ENCODE data around the gene UTP11. TPM values are rescaled to one million over a fixed set of nuclear protein-coding genes. Genes with fewer than 3 reads are reported as not detected.

Gene UTP11
- total RNA-seq, 6 experiments from 2014 or later = 41.4 to 57.1 (median 49.2) TPM

GRCh38 chr1:38009841-38010180 is 2.7 kb upstream of the UTP11 start:
- Mint-ChIP-seq H3K27ac (peak overlapping the region; percentile 91; the same call in 1 of the 2 replicates), H3K27me3 (ENCODE audit: insufficient read depth) (peaks cover 4% of the 10 kb centered on the region; the same call in 1 of the 2 replicates), H3K36me3 (ENCODE audit: low read depth) (peaks cover 10% of the 10 kb centered on the region), H3K4me3 (no peak overlapping the region), H3K4me1 (ENCODE audit: low read depth) (peaks cover 26% of the 10 kb centered on the region), H3K9me3 (no peaks in the 10 kb centered on the region)
- DNase-seq = no peak
- no peak for TF ChIP-seq CTCF (IDR thresholded peaks at IDR 0.05)

- peak overlapping the region; percentile 99 for H3K4me3 Mint-ChIP-seq
- H3K36me3 Mint-ChIP-seq (ENCODE audit: low read depth) = peaks cover 14% of the 10 kb centered on the region
- no peak for TF ChIP-seq CTCF (IDR thresholded peaks at IDR 0.05)
- H3K27me3 Mint-ChIP-seq (ENCODE audit: insufficient read depth) = peaks cover 4% of the 10 kb centered on the region; the same call in 1 of the 2 replicates
- no peaks in the 10 kb centered on the region for H3K9me3 Mint-ChIP-seq
- DNase-seq = no peak
- peak overlapping the region; percentile 98 for H3K27ac Mint-ChIP-seq
- peaks cover 32% of the 10 kb centered on the region for H3K4me1 Mint-ChIP-seq (ENCODE audit: low read depth)
Measured at GRCh38 chr1:38013227-38013622, 691 bp downstream of the UTP11 start.

- Mint-ChIP-seq H3K9me3 (no peaks in the 10 kb centered on the region), H3K27me3 (ENCODE audit: insufficient read depth) (peaks cover 4% of the 10 kb centered on the region; the same call in 1 of the 2 replicates), H3K4me1 (ENCODE audit: low read depth) (peaks cover 28% of the 10 kb centered on the region), H3K36me3 (ENCODE audit: low read depth) (peaks cover 22% of the 10 kb centered on the region), H3K4me3 (peak overlapping the region; percentile 99), H3K27ac (peak overlapping the region; percentile 98)
- peak; percentile 52 for TF ChIP-seq CTCF (IDR thresholded peaks at IDR 0.05)
- no peak for DNase-seq
Measured at GRCh38 chr1:38014171-38014570, 1.6 kb downstream of the UTP11 start.

- peak overlapping the region; percentile 70 for H3K27ac Mint-ChIP-seq
- DNase-seq = no peak
- H3K36me3 Mint-ChIP-seq (ENCODE audit: low read depth) = peaks cover 23% of the 10 kb centered on the region
- H3K4me1 Mint-ChIP-seq (ENCODE audit: low read depth) = peaks cover 21% of the 10 kb centered on the region
- TF ChIP-seq CTCF (IDR thresholded peaks at IDR 0.05) = no peak
- peak overlapping the region; percentile 99 for H3K4me3 Mint-ChIP-seq
- peaks cover 1% of the 10 kb centered on the region; the same call in 1 of the 2 replicates for H3K27me3 Mint-ChIP-seq (ENCODE audit: insufficient read depth)
- H3K9me3 Mint-ChIP-seq = no peaks in the 10 kb centered on the region
Measured at GRCh38 chr1:38014724-38015424, 2.3 kb downstream of the UTP11 start.

- no peak for DNase-seq
- no peak overlapping the region for H3K4me3 Mint-ChIP-seq
- H3K36me3 Mint-ChIP-seq (ENCODE audit: low read depth) = peaks cover 29% of the 10 kb centered on the region
- peaks cover 1% of the 10 kb centered on the region; the same call in 1 of the 2 replicates for H3K27me3 Mint-ChIP-seq (ENCODE audit: insufficient read depth)
- no peak for TF ChIP-seq CTCF (IDR thresholded peaks at IDR 0.05)
- H3K4me1 Mint-ChIP-seq (ENCODE audit: low read depth) = peaks cover 21% of the 10 kb centered on the region
- peak overlapping the region; percentile 70 for H3K27ac Mint-ChIP-seq
- no peaks in the 10 kb centered on the region for H3K9me3 Mint-ChIP-seq
Measured at GRCh38 chr1:38015978-38016725, 3.6 kb downstream of the UTP11 start.

Data from HFFc6 (cell line).